ENCODE data around the gene IGSF8.

DNA sequence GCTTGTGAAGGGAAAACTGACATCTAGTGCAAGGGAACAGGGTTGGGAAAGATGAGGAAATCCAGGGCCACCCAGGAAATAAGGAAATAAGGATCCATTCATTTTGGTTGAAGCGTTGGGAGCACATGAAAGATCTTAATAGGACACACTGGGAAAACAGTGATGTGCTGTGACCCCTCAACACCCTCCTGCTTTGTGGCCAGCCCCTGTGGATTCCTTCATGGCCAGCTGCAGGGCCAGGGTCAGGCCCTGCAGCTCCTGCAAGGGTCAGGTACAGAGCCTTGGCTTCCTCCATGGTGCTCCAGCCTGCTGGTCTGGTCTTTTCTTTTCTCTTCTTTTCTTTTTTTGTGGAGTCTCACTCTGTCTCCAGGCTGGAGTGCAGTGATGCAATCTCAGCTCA is 47.8 kb downstream of the IGSF8 start:
- TF ChIP-seq CTCF (IDR thresholded peaks at IDR 0.05): no peak
- no peak for TF ChIP-seq POLR2A (IDR thresholded peaks at IDR 0.05)
- TF ChIP-seq EP300 (IDR thresholded peaks at IDR 0.05; ENCODE audit: low read depth): no peak

All from transverse colon (tissue), 3 donors.